K562 (cell line): ENCODE results near the gene PRR29. TPM values are rescaled to one million over a fixed set of nuclear protein-coding genes. Genes with fewer than 3 reads are reported as not detected.

Source experiments
- ATAC-seq: fragments of 200-7000 bp; cut with Tn5 transposase; 3 replicates; pipeline ENCODE4 v1.9.1; 2020; ENCODE audit warnings: moderate library complexity
- BruUV-seq: library from RNA; stranded (reverse); fragments of 400-500 nt; replicated peaks from 2 replicates; lab custom pipeline; 2021; lab: Mats Ljungman, UMichigan
- CTCF ChIA-PET: fragments of 300-600 bp; formaldehyde crosslinking; extraction: SDS; loops from one replicate; lab custom pipeline; 2021; ENCODE audit warnings: low intra/inter-chr PET ratio; lab: Yijun Ruan, JAX
- POLR2A ChIA-PET: fragments of 300-600, 350-650 bp; sonication (Branson Sonifier 250); formaldehyde crosslinking; extraction: SDS; loops from one replicate; lab custom pipeline; 2021; ENCODE audit warnings: antibody characterized with exemption, inconsistent platforms; lab: Yijun Ruan, JAX
- DNase-seq, 4 experiments: peaks; one replicate each; pipeline versions ENCODE4 v3.0.0 to v3.0.0-alpha.2; 2011 to 2018; ENCODE audit warnings: low spot score in 3 of 4, mixed read lengths in 3 of 4; ENCODE audit errors: extremely low read depth in 1 of 4
- FAIRE-seq: peaks from 2 replicates; lab custom pipeline; 2011; peaks lifted over from hg19 to GRCh38; lab: Jason Lieb, UNC
- H2AFZ ChIP-seq: 2 replicates; pipeline ENCODE4 v1.6.0; 2011; ENCODE audit warnings: low read depth, low read length, control low read depth, inconsistent platforms
- H3K27ac ChIP-seq: fragments of 200-600 bp; 3 replicates; pipeline ENCODE4 v1.8.0; 2011; ENCODE audit warnings: low read depth, mild to moderate bottlenecking, control low read depth, inconsistent platforms, low read length, moderate library complexity, mixed read lengths; ENCODE audit errors: extremely low read depth
- H3K27me3 ChIP-seq, 2 experiments: fragments of 300-600 bp in 1 of 2; 2 replicates in 1 of 2; 3 replicates in 1 of 2; pipeline versions ENCODE4 v1.6.0 to v1.8.0; 2011; ENCODE audit warnings: inconsistent platforms in 2 of 2, low read length in 2 of 2, mild to moderate bottlenecking in 1 of 2, mixed read lengths in 1 of 2, moderate library complexity in 1 of 2; ENCODE audit not compliant: control insufficient read depth in 2 of 2, insufficient read depth in 2 of 2
- H3K36me3 ChIP-seq: fragments of 300-600 bp; 3 replicates; pipeline ENCODE4 v1.8.0; 2011; ENCODE audit warnings: mild to moderate bottlenecking, low read length, inconsistent platforms; ENCODE audit not compliant: control insufficient read depth, insufficient read depth
- H3K4me1 ChIP-seq, 2 experiments: fragments of 200-600 bp in 1 of 2; replicated peaks in 1 of 2; 2 replicates in 1 of 2; 3 replicates in 1 of 2; pipeline versions ENCODE4 v1.5.1 to v1.8.0; 2011; ENCODE audit warnings: inconsistent platforms in 2 of 2, low read length in 2 of 2, mild to moderate bottlenecking in 1 of 2, mixed read lengths in 1 of 2, moderate library complexity in 1 of 2; ENCODE audit not compliant: control insufficient read depth in 2 of 2, insufficient read depth in 2 of 2
- H3K4me2 ChIP-seq: 2 replicates; pipeline ENCODE4 v1.6.1; 2011; ENCODE audit warnings: low read length, control low read depth, inconsistent platforms, mixed read lengths; ENCODE audit not compliant: insufficient read depth
- H3K4me3 ChIP-seq: fragments of 200-600 bp; sonication (generic), shearing (Covaris generic); 2 replicates; pipeline ENCODE4 v1.5.1; 2016; ENCODE audit warnings: control low read depth, inconsistent platforms
- H3K79me2 ChIP-seq: fragments of 200-600 bp; 3 replicates; pipeline ENCODE4 v1.8.0; 2011; ENCODE audit warnings: low read length, inconsistent platforms; ENCODE audit not compliant: control insufficient read depth, insufficient read depth
- H3K9ac ChIP-seq, 2 experiments: 2 replicates each; pipeline versions ENCODE4 v1.6.0 to v1.6.1; 2011; ENCODE audit warnings: low read depth in 2 of 2, low read length in 2 of 2, control low read depth in 1 of 2, inconsistent platforms in 1 of 2, mild to moderate bottlenecking in 1 of 2, mixed read lengths in 1 of 2; ENCODE audit not compliant: insufficient read depth in 1 of 2
- H3K9me1 ChIP-seq: one replicate; pipeline ENCODE4 v1.6.0; 2011; ENCODE audit warnings: inconsistent platforms, mild to moderate bottlenecking, low read length, moderate library complexity; ENCODE audit not compliant: control insufficient read depth, insufficient read depth
- H3K9me3 ChIP-seq: replicated peaks from 2 replicates; pipeline ENCODE4 v1.5.1; 2011; ENCODE audit warnings: low read depth, low read length, inconsistent platforms; ENCODE audit not compliant: control insufficient read depth, insufficient read depth
- H4K20me1 ChIP-seq: replicated peaks from 2 replicates; pipeline ENCODE4 v1.6.1; 2011; ENCODE audit warnings: low read length, inconsistent platforms, mixed read lengths; ENCODE audit not compliant: control insufficient read depth, insufficient read depth
- AFF4 ChIP-seq: sonication (generic); formaldehyde crosslinking; IDR thresholded peaks from 2 replicates; pipeline ENCODE4 v1.8.0; 2023; ENCODE audit warnings: mild to moderate bottlenecking, missing genetic modification reagents
- KAT7 ChIP-seq: sonication (generic); formaldehyde crosslinking; IDR thresholded peaks from 2 replicates; pipeline ENCODE4 v1.8.0; 2022; ENCODE audit warnings: missing genetic modification reagents, mild to moderate bottlenecking, borderline replicate concordance
- KDM5B ChIP-seq: fragments of 200-600 bp; sonication (generic); IDR thresholded peaks from 2 replicates; pipeline ENCODE4 v1.6.1; 2012; ENCODE audit warnings: low read depth, mild to moderate bottlenecking, moderate library complexity, low read length, control low read depth, inconsistent platforms; ENCODE audit not compliant: insufficient replicate concordance
- POLR2G ChIP-seq: fragments of 200-400 bp; formaldehyde crosslinking; IDR thresholded peaks from 2 replicates; pipeline ENCODE4 v1.6.1; 2017; ENCODE audit warnings: low read depth, mild to moderate bottlenecking, antibody characterized with exemption, low read length, moderate library complexity
- RBFOX2 ChIP-seq: fragments of 200-400 bp; formaldehyde crosslinking; IDR thresholded peaks from 2 replicates; pipeline ENCODE4 v1.6.1; 2017; ENCODE audit warnings: low read depth, mild to moderate bottlenecking, low read length, moderate library complexity
- RBM15 ChIP-seq: fragments of 200-400 bp; formaldehyde crosslinking; IDR thresholded peaks from 2 replicates; pipeline ENCODE4 v1.6.1; 2018; ENCODE audit warnings: mild to moderate bottlenecking, low read length, moderate library complexity; ENCODE audit not compliant: insufficient read depth
- SMARCA4 ChIP-seq: fragments of 450-650 bp; IDR thresholded peaks from 2 replicates; pipeline ENCODE4 v1.6.1; 2016
- ZC3H4 ChIP-seq: sonication (generic); formaldehyde crosslinking; IDR thresholded peaks from 2 replicates; pipeline ENCODE4 v1.9.0; 2021; ENCODE audit warnings: missing genetic modification reagents, borderline replicate concordance
- ZFX ChIP-seq: sonication (generic); formaldehyde crosslinking; IDR thresholded peaks from 2 replicates; pipeline ENCODE4 v1.8.0; 2022; ENCODE audit warnings: mild to moderate bottlenecking, missing genetic modification reagents, moderate library complexity
- ZNF263 ChIP-seq: sonication (generic); formaldehyde crosslinking; IDR thresholded peaks from 2 replicates; pipeline ENCODE4 v1.8.0; 2022; ENCODE audit warnings: mild to moderate bottlenecking, missing genetic modification reagents, borderline replicate concordance
- ZNF707 ChIP-seq: fragments of 250-450 bp; sonication (Bioruptor Pico); conservative IDR thresholded peaks from 2 replicates; pipeline ENCODE4 v1.8.0; 2022; ENCODE audit warnings: inconsistent platforms, mild to moderate bottlenecking, moderate library complexity
- WGBS: fragments of 100-300 bp; shearing (Covaris generic); methylation state at CpG from one replicate; pipeline ENCODE4 v1.1.6; 2016; ENCODE audit warnings: low coverage, mixed read lengths; ENCODE audit not compliant: insufficient coverage; ENCODE audit errors: missing lambda C conversion rate; 5-methylcytosine and 5-hydroxymethylcytosine counted together
- in situ Hi-C: fragments of 300-500 bp; cut with MboI; formaldehyde crosslinking; loops from 4 replicates; pipeline ENCODE4 v1.15.0; 2018; ENCODE audit warnings: inconsistent platforms, mixed read lengths
- intact Hi-C: fragments of 100-400 bp; cut with micrococcal nuclease; formaldehyde crosslinking; loops from 2 replicates; pipeline ENCODE4 v1.14.2; 2022
- polyA plus RNA-seq, 8 experiments: library from polyadenylated mRNA; depleted of rRNA in 4 of 8; stranded (reverse) in 5 of 8; unstranded in 3 of 8; fragments of >200 nt; fragmentation: Nextera tagmentation in 2 of 8; fragmentation: Illumina TruSeq in 1 of 8; extraction: Ambion mirVana in 2 of 8; extraction: Trizol in 1 of 8; gene quantifications; 2 replicates each; pipeline versions ENCODE4 v1.2.1 to v1.2.3, GENCODE V29; 2011 to 2014; ENCODE audit warnings: inconsistent platforms in 1 of 8, missing spikeins in 1 of 8
- total RNA-seq, 7 experiments: library from RNA; depleted of rRNA in 6 of 7; stranded (reverse); fragments of >200 nt in 6 of 7; fragmentation: Illumina TruSeq in 2 of 7; extraction: Trizol in 2 of 7; gene quantifications; 2 replicates each; pipeline versions ENCODE4 v1.2.1 to v1.2.3, GENCODE V29; 2011 to 2021; ENCODE audit warnings: low replicate concordance in 1 of 7
- TF ChIP-seq, protein P1 (sequence below): sonication (generic); formaldehyde crosslinking; IDR thresholded peaks from 2 replicates; pipeline ENCODE4 v1.8.0; 2022; ENCODE audit warnings: mild to moderate bottlenecking, missing genetic modification reagents

Gene PRR29
- total and polyA plus RNA-seq, 9 of the 15 experiments (the other 6 are each of a cell fraction or from before 2014, with no cell fraction given): 0.08 to 0.58 (median 0.15) TPM; not detected in 5

DNA sequence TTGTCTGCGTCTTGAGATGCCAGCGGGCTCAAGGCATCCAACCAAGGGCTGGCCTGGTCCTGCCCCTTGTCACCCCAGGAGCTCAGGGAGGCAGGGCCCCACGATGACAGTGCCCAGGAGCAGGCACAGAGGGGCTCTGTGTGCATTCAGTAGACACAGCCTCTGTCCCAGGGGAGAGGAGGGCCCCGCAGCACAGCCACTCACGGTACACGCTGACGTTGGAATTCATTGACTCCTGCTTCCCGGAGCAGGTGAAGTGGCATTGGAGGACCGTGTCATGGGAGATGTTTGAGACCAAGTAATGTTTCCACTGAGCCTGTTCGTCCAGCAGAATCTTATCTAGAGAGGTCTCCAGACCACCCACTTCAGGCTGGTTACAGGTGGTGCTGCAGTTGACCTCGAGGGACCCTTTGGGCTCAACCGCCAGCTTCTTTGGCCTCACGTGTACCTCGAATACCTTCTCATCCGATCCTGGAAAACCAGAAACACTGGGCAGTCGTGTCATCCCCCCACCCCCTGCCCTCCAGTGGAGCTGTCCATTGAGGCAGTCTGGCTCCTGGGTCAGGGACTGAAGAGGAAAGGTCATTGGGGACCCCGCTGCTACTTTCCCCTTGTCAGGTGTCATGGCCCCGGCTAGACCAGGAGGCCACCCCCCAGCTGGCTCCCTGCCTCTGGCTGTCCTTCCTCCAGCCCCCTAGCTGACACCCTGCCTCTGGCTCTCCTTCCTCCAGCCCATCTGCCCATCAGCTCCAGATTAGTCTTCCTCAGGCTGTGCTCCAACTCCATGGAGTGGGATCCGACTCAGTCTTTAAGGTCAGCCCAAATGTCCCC lies 7.0 kb downstream of the PRR29 start:
- FAIRE-seq (no peak), DNase-seq (peak in 1 of 4 experiments; percentile 5), ATAC-seq (no peak)
- Histone ChIP-seq H3K9me1 (no peaks in the 10 kb centered on the region), H3K27me3 (no peaks in the 10 kb centered on the region), H2AFZ (no peak overlapping the region), H3K36me3 (peaks cover 31% of the 10 kb centered on the region), H3K9me3 (no peaks in the 10 kb centered on the region), H3K79me2 (peaks cover 22% of the 10 kb centered on the region), H3K4me3 (peak overlapping the region; percentile 44), H3K4me2 (peak overlapping the region; percentile 87), H4K20me1 (no peaks in the 10 kb centered on the region), H3K4me1 (peaks cover 19 to 64% of the 10 kb centered on the region in 2 experiments), H3K27ac (peak overlapping the region; percentile 7; the same call in 1 of the 3 replicates), H3K9ac (peak overlapping the region; percentile 83 to 93)
- CTCF ChIA-PET: no interaction called here
- BruUV-seq: no TSS peak
- intact Hi-C loops: no loop called here
- in situ Hi-C loops: no loop called here
- TF ChIP-seq ZNF263 (CRISPR knock-in tag) (peak; percentile 89), SMARCA4 (no peak), POLR2G (peak; percentile 44; the same call in 1 of the 2 replicates), RBFOX2 (peak; percentile 58), KAT7 (CRISPR knock-in tag) (0 out of 2 replicates have a peak, but pooled peaks have one; percentile 18), RBM15 (no peak), ZC3H4 (0 out of 2 replicates have a peak, but pooled peaks have one; percentile 31), ZNF707 (no peak), ZFX (CRISPR knock-in tag) (no peak), KDM5B (peak; percentile 3), AFF4 (CRISPR knock-in tag) (0 out of 2 replicates have a peak, but pooled peaks have one; percentile 25)
- TF ChIP-seq, protein P1, sequence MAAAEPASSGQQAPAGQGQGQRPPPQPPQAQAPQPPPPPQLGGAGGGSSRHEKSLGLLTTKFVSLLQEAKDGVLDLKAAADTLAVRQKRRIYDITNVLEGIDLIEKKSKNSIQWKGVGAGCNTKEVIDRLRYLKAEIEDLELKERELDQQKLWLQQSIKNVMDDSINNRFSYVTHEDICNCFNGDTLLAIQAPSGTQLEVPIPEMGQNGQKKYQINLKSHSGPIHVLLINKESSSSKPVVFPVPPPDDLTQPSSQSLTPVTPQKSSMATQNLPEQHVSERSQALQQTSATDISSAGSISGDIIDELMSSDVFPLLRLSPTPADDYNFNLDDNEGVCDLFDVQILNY (CRISPR knock-in tag): no peak
- POLR2A ChIA-PET: interaction anchor here (0.5 to 3.6 kb wide), 9 partner anchors 15 to 226 kb away, joined by 3 to 24 read pairs (median 3); no protein-coding TSS in a partner anchor
- WGBS: 74% methylated on average over 17 of the region's 19 CpGs
